ENCODE measurements around the gene DCTN1.
"Not testable (repeated sequence)": the region's sequence is repeated elsewhere in the genome, so short reads cannot be mapped to it uniquely, and the experiment has no call there.

Gene DCTN1

DNA sequence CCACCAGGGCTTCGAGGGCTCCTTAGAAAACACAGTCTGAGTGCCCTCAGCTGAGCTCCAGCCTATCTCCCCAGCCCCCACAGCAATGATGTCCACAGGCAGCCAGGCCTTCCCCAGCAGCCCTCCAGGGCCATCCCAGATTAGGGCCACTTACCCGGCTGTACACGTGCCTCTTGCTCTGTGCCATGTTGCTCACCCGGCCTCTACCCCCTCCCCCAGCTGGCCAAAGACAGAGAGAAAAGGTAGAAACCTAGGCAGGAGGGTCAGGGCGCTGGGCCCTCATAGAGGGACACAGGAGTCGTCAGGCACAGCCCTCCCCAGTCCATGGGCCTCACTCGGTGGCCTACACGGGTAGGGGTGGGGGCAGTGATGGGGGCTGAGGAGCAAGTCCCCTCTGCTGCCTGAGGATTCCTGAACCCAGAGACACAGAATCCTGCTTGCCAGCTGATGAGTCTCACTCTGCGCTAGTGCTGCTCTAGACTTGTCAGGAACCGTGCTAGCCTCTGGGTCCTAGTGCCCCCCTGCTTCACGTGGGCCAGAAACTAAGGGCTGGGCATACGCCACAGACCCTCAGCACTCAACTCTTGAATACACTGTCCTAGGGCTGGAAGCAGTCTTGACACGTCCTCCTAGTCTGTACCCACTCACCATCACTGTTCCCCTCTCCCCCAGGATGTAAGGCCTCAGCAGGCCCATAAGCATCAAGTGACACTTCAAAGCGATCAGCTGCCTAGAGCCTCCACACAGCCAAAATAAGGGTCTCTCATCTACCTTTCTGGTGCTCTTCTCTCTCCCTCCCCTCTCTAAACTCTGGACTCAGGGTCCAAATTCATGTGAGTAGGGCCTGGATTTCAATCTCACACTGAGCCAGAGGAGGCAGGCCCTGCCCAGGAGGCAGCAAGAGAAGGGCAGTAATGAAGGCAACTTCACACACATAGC, at the start of gene DCTN1:
DCTN1 (minus strand) TSS at position 461 of the 939 bp plus-strand sequence; CDS start at position 187, 274 bp downstream.
- peak; percentile 10 for DNase-seq

DNA sequence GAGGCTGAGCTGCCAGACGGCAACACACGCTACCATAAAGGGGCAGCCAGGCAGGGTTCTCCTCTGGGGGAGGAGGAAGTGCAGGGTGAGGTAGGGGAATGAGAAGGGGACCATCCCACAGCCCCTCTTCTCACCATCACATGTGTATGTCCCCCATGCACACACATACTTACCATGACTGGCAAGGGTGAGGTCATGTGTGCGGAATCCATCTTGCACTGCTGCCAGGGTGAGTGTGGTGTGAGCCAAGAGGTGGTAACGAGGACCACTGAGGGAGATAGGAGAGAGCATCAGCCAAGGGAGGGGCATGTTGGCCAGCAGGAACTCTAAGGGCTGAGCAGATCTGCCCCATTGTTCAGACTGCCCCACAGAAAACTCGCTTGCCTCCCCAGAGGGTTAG, 48.6 kb upstream of the DCTN1 start:
- DNase-seq = no peak

DNA sequence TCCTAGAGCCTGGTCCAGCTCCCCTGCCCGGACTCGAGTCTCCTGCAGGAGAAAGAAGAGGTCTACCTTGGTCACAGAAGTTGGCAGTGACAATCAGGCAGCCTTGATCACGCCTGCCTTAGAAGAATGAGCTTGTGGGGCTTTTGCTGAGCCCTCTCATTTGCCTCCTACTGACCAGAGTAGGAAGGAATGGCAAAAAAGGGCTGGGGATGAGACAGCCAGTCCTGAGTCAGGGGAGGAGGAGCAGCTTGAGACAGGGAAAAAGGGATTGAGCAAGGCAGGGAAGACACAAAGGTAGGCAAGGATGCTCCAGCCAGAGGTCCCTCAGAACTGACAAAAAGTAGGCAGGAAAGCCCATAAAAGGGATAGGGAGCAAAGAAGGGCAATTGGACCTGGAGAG, 47.4 kb upstream of the DCTN1 start:
- DNase-seq = no peak

DNA sequence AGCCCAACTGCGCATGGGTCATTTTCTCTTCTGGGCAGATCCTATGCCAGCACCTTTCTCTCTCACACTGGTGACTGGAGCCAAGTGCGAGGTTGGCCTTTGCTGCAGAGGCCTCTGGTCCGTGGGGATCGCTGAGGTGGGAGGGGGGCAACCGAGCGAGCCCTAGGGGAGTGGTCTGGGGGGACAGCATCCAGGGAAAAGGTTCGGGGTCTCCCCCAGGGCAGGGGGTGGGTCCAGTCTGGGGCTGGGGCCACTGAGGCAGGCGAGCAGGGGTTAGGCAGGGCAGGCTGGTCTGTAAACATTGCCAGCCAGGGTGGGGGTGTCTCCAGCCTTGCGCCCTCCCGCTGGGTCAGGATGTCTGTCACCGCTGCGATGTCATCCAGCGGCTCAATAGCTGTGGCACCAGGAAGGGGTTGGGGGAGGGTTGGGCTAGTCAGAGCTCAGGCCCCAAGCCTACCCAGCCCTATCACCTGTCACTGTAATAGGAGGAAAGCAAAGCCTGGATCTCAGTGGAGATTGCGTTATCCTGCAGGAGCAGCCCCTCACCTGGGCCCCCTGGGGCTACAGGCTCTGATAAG, 46.2 kb upstream of the DCTN1 start:
- no peak for DNase-seq

DNA sequence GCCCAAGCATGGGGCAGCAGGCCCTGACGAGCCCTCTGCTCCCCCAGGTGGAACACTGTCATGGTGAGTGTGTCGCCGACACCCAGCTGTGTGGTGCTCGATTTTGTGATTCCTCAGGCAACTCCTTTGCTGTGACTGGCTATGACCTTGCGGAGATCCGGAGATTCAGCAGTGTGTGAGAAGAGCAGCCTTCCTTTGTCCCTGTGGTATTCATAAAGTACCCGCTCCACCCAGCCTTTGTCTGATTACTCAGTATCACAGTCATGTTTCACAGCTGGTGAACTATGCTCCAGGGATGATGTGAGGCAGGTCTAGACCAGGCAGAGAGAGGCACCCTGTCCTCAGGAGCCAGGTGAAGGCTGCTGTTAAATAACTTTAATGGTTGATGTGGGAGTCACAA, 45.4 kb upstream of the DCTN1 start:
- DNase-seq = no peak

DNA sequence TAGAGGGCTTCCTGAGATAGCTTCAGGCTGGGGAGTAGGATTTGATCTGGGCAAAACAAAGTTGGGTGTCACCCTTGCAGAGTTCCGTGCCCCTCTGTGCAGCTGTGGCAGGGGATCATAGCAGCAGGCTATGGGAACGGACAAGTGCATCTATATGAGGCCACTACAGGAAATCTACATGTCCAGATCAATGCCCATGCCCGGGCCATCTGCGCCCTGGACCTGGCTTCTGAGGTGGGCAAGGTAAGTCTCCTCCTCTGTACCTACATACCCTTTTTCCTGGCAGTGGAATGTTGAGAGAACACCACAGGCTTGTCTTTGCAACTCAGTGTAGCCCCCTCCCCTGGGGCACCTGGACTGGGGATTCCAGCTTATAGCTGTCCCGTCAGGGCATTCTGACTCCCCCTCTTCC, 44.9 kb upstream of the DCTN1 start:
- no peak for DNase-seq

DNA sequence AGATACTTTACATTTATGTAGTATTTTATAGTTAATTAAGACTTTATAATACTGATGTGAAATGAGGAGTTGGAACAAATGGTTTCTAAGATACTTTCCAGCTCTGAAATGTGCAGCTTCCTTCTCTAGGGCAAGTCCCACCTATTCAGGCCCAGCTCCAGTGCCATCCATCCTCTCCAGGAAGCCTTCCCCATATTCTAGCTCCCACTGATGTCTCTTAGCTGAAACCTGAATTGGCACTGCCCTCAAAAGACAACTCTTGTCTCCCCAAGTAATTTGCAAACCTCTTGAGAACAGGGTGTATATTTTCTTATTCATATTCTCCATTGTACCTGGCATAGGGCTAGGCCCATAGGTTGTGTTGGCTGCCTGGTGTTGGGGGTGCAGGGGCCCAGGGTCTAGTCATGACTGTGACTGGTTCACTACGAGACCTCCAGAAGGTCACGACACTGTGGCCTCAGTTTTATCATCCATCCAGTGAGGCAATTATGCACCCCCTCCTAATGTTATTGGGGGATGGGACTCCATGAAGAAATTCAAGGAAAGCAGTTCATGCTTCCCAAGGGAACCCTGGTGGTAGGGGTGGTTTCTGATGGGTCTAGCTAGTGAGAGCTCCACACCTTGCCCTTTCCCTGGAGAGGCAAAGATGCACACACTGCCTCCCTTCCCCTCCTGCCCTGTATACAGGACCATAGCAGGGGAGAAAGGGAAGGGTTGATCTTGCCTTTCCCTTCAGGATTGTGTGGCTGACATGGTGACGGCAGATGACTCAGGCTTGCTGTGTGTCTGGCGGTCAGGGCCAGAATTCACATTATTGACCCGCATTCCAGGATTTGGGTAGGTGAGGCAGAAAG, 44.3 kb upstream of the DCTN1 start:
- DNase-seq = no peak

DNA sequence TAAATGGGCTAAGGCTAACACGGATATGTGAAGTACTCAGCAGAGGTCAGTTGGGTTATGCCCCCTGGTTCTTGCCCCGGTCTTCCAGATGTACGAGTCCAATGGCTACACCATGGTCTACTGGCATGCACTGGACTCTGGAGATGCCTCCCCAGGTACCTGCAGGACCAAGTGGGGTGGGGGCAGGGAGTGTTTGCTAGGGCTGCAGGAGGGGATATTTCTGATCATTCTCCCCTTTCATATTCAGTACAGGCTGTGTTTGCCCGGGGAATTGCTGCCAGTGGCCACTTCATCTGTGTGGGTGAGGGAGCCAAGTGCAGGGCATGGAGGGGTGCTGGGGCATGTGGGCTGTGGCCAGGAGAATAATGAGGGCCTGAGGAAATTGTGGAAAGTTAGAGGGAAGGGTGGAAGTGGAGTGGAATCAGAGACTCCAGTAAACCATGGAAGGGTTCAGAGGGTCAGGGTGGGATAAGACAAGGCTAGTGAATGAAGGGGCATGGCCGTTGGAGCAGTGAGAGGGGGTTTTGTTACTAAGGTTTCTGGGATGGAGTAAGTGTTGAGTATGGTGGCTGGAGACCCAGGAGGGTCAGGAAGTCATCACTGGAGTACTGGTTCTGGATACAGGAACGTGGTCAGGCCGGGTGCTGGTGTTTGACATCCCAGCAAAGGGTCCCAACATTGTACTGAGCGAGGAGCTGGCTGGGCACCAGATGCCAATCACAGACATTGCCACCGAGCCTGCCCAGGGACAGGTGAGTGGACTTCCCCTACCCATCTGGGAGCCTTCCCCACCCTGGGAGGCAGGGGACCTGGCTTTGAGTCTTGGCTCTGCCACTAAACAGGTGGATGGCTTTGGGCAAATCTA, 43.4 kb upstream of the DCTN1 start:
- no peak for DNase-seq

DNA sequence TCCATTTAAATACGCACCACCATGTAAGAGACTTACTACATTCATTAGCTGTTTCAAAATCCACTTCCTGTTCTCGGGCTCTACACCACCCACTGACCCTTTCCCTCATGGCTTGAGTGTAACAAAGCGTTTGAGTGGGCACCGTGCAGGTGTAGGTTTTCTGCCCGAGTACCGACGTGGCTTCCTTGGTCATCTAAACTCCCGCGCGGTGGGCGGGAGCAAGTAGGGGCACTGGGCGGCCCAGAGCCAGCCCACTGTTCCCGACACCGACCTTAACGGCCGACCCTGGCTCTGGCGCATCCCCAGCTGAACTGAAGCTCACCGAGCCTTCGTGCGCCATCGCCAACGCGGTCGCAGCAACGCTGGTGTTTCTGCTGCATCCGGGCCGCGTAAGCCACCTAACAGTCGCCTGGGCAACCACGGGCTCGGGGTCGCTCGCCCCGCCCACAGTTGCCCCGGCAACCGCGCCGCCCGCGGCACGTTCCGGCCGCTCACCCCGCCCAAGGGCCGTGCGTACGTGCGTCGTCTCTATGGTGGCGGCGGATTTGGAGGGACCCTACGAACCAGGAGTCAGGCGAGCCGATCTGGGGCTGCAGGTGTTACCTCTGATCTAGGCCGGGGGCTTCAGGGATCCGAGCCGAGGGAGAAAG, 41.2 kb upstream of the DCTN1 start, which contains the start of the genes C2orf81 and WDR54:
C2orf81 (minus strand) TSS at position 399 of the 650 bp plus-strand sequence; CDS start at position 340, 59 bp downstream.
WDR54 (plus strand) TSS at position 510 of the 650 bp plus-strand sequence. CDS start 424 bp downstream, outside the sequence.
- peak; percentile 96 for DNase-seq

DNA sequence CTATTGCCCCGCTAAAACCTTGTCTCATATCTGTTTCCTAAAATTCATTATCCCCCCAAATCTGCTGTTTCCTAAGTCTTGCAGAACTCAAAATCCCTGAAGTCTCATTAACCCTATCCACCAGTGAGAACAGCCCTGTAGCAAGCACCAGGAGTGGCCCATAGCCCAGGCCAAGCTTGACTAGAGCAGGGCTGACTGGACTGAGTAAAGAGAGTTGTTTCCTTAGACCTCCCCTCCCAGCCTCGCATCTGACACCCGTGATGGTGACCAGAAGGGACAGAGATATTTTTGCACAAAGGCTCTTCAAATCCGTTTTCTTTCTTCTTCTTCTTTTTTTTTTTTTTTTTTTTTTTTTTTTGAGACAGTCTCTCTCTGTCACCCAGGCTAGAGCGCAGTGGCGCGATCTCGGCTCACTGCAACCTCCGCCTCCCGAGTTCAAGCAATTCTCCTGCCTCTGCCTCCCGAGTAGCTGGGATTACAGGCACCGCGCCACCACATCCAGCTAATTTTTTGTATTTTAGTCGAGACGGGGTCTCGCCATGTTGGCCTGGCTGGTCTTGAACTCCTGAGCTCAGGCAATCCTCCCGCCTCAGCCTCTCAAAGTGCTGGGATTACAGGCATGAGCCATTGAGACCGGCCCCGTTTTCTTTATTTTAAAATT, 40.5 kb upstream of the DCTN1 start:
- DNase-seq = not testable (repeated sequence)

DNA sequence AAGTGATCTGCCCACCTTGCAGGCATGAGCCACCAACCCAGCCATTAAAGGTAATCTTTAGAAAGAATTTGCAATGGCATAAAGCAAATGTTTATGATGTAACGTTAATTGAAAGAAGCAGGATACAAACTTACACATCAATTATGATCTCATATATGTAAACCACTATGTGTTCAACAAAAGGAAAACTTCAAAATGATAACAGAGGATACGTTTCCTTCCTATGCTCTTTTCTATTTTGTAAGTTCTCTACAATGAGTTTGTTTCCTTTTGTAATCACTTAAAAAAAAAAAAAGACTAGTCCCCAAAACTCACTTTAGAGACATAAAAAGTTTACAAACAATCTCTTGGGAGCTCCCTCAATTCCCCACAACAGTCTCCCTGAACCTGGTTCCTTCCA, 39.9 kb upstream of the DCTN1 start:
- DNase-seq = no peak

DNA sequence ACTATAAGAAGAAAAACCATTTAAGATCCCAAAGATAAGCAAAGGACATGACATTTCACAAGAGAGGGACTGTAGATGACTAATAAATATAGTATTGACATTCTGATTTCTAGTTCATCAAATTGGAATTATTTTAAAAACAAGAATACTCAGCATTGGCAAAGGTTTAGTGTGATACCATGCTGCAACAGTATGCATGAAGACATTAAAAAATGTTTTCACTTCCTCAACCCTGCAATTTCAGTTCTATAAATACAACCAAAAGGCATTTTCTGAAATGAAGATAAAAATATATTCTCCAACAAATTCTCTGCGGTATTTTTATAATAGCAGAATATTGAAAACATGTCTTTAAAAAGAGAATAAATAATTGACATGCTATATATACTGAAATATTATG, 39.2 kb upstream of the DCTN1 start:
- no peak for DNase-seq

DNA sequence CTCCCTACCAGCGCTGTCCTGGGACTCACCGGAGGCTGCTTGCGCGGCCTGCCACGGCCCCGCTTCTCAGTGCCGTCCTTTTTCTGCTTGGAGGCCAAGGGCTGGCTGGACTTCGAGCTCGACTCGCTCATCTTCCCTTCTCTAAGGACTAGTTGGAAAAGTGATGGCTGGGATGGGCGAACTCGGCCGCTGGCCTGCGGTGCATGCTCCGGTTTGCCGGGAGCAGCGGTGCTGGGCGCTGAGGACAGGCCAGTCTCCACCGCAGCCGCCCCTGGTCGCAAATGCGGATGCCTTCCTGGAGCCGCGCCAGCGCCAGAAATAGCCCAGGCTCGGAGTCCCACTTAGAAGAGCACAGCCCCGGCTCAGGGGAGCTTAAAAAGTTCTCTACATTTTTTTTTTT, 38.2 kb upstream of the DCTN1 start:
- no peak for DNase-seq

DNA sequence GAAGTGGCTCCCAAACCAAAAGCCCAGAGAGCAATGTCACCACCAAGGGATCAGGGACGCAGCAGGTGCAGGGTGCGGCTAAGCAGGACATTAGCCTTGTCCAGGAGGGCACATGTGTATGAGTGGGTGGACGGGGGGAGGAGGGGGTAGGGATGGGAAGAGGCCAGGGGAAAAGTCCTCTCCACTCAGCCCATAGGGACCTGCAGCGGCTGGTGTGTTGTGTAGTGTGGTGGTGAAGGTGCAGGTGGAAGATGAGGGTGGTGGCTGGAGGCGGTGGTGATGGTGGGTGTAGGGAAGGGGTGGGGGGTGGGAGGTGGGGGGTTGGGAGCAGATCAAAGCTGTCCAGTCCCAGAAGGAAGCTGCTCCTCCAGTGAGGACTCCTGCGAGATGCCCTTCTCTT, 37.7 kb upstream of the DCTN1 start:
- DNase-seq = no peak

DNA sequence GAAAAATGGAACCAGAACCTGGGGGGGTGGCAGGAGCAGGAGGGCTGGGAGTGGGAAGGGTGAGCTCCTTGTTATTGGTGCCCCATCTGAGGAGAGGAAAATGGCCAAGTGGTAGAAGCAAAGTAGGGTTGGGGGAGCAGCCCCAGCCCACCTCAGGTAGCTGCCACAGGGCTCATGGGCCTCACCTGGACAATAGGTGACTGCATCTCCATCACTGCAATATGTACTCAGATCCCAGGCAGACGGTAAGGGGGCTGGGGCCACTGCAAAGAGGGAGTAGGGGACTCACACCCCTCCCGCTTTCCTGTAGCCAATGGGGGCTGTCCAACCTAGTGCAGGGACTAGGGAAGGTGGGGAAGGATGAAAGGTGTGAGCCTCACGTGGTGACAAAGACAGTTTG, 37.1 kb upstream of the DCTN1 start:
- DNase-seq = no peak

DNA sequence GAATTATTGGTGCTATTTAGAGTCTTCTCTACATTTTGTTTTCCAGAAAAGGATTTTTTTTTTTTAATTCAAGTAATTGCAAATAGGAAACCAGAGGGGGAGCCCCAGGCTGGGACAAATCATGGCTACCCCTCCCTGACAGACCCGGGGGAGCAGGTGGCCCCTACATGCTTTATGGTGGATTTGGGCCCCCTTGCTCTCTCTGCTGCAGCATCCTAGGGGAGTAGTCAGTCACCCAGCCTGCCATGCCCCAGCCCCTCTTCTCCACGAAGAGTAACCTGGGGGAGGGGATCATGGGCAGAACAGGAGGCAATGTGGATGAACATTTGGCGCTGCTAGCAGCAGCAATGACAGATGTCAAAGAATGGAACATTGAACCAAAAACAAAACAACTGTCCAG, 36.7 kb upstream of the DCTN1 start:
- no peak for DNase-seq

DNA sequence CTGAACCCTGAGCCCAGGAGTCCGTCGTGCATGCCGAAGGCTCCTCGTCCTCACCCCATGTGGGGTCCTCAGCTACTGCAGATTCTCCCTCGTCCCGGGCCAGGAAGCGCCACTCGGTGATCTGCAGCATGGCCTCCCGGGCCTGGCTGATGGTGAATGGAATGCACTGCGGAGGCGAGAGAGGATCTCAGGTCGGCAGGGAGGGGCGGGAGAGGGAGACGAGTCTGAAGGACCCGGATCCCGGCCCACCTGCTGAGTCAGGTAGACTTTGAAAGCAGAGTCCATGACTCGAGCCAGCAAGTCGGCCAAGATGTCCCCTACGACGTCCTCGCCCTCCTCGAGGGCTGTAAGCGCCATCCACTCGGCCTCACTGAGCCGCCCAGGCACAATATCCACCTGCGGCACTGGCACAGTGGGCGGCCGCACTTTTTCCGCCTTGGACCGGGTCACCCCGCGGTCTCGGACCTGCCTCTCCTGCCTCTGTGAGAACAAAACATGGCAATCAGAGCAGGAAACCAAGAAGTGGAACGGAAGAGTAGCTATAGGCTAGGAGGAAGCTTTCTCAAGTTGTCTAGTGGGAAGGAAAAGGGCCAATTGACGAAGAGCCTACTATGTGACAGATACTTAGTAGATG, 35.8 kb upstream of the DCTN1 start:
- DNase-seq = no peak

DNA sequence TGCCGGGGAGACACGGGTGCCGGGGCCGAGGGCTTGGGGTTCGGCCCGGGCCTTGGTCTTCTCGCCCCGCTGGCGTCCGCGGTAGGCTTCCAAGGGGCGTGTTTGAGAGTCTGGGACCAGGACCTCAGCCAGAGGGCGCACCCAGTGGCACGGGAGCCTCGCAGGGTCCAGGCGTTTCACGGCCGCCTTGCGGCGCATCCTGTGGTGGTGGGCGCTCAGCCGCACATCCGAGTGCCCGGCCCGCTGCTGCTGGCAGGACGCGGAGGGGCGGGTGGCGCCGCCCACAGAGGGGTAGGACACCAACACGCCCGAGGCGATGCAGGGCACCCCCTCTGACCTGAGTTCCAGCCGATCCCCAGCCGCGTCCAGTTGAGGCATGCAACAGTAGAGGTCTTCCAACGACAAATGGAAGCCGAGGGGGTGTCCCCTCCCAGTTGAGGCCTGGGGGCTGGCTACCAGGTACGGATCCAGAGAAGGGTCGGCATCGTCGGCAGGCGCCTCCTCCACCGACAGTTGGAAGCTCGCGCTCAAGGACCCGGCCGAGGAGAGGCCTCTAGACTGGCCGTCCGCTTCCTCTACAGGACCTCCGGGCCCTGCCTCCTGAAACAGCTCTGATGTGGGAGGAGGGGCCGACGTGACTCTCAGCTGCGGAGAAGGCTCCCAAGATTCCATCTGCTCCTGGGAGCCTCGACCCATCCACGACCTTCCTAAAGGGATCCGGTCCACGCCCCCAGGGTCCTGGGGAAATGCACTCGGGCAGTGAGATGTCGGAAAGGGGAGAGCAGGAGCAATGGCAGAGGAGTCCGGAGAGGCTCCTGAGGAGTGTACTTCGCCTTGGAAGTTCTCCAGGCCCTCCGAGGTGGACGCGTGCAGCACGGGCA, 35.0 kb upstream of the DCTN1 start:
- DNase-seq = no peak

DNA sequence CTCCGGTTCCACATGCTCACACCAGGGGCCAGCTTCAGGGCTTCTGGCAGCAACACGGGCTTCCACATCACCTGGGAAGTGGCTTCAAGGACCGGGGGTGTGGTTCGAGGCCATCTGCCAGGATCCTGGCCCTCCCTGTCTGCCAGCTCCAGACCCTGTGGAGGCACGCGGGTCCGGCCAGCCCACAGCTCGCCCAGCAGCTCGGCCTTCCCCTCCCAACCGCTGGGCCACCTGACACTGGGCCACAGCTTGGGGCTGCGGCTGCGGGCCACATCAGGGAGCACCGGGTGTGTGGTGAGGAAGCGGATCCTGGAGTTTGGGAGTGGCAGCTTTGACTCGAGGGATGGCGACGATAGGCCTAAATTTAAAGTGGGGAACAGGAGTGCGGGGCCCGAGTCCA, 34.3 kb upstream of the DCTN1 start:
- DNase-seq = no peak
